ENCODE data around the gene TBC1D16.

DNA sequence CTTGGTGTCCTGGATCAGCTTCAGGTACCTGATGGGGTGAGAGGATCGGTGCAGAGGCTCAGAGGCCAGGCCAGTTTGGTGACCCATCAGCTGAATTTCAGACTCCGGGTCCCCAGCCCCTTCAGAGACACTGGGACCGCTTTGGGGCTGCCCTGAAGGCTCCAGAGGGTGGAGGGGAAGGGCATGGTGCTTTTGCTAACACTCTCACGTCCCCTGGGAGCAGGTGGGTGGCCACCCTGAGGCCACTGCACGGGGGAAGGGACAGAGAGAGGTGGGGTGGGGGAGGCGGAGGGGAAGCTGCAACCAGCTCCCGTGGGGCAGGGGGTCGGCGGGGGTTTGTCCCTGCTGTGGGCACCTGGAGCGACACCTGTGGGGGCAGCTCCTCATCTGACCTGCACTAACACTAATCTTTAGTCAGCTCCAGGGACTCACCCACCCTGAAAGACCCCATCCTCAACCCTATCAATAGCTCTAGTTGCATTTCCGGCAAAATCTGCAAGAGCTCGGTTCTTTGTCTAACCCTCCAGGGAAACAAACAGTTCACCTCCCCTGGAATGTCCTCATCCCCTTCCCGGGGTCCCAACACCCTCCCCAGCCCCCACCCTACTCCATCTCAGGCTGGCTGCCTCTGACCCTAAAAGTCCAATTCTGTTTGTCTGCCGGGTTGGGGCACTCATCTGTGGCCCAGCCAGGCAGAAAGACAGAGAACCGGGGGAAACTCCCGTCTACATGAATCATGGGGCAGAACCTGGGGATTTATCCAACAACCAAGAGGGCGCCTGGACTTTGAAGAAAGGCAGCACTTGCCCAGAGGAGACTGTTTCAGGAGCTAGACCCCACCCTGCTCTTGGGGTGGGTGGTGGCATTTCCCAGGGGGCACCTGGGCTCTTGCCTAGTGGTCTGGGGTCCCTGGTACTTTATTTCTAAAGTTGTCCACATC lies 104.5 kb downstream of the TBC1D16 start:
- TF ChIP-seq, protein P1, sequence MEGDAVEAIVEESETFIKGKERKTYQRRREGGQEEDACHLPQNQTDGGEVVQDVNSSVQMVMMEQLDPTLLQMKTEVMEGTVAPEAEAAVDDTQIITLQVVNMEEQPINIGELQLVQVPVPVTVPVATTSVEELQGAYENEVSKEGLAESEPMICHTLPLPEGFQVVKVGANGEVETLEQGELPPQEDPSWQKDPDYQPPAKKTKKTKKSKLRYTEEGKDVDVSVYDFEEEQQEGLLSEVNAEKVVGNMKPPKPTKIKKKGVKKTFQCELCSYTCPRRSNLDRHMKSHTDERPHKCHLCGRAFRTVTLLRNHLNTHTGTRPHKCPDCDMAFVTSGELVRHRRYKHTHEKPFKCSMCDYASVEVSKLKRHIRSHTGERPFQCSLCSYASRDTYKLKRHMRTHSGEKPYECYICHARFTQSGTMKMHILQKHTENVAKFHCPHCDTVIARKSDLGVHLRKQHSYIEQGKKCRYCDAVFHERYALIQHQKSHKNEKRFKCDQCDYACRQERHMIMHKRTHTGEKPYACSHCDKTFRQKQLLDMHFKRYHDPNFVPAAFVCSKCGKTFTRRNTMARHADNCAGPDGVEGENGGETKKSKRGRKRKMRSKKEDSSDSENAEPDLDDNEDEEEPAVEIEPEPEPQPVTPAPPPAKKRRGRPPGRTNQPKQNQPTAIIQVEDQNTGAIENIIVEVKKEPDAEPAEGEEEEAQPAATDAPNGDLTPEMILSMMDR (IDR thresholded peaks at IDR 0.05), result no peak
- TF ChIP-seq POLR2A (IDR thresholded peaks at IDR 0.05), result no peak

All from esophagus squamous epithelium (tissue), 4 donors.